Spinal cord (tissue), 10 donors: ENCODE results near the gene MECR. TPM values are rescaled to one million over a fixed set of nuclear protein-coding genes. Genes with fewer than 3 reads are reported as not detected.
A peak's percentile ranks its signal among the peaks of the same experiment; 100 is the strongest.

Source experiments
- DNase-seq, 6 donors: peaks; one replicate each; pipeline versions ENCODE4 v3.0.0 to v3.0.0-alpha.2; 2013 to 2015; ENCODE audit warnings: low spot score in 6 of 6, low read depth in 4 of 6
- H3K27ac ChIP-seq: one replicate; pipeline ENCODE4 v1.5.1; 2013; ENCODE audit warnings: low read depth, low read length, control low read depth
- H3K27me3 ChIP-seq: one replicate; pipeline ENCODE4 v1.6.1; 2013; ENCODE audit warnings: low read length; ENCODE audit not compliant: control insufficient read depth, insufficient read depth
- H3K36me3 ChIP-seq: one replicate; pipeline ENCODE4 v1.6.1; 2013; ENCODE audit warnings: low read length; ENCODE audit not compliant: control insufficient read depth, insufficient read depth
- H3K4me1 ChIP-seq: one replicate; pipeline ENCODE4 v1.6.1; 2013; ENCODE audit warnings: low read length; ENCODE audit not compliant: control insufficient read depth, insufficient read depth
- H3K4me3 ChIP-seq: one replicate; pipeline ENCODE4 v1.5.1; 2013; ENCODE audit warnings: low read depth, low read length, control low read depth
- H3K9me3 ChIP-seq: one replicate; pipeline ENCODE4 v1.6.1; 2013; ENCODE audit warnings: low read length; ENCODE audit not compliant: control insufficient read depth, insufficient read depth
- WGBS: methylation state at CpG from one replicate; pipeline ENCODE4 v1.1.5; 2013; ENCODE audit warnings: missing lambda C conversion rate; ENCODE audit not compliant: insufficient coverage; 5-methylcytosine and 5-hydroxymethylcytosine counted together
- polyA plus RNA-seq, 2 donors: library from polyadenylated mRNA; unstranded; fragments of 120-200 nt; gene quantifications; one replicate each; pipeline ENCODE4 v1.2.1, GENCODE V29; 2013; ENCODE audit not compliant: insufficient read length in 2 of 2
- total RNA-seq, 2 donors: library from RNA; depleted of rRNA in 1 of 2; stranded (reverse); fragments of 120-200 nt in 1 of 2; fragments of >200 nt in 1 of 2; gene quantifications; one replicate each; pipeline versions ENCODE4 v1.2.3 to v1.2.4, GENCODE V29; 2013 to 2014
- donor health status: healthy.

Gene MECR
- total and polyA plus RNA-seq, 4 donors = 22.5 to 43.0 (median 32.3) TPM

GRCh38 chr1:29197590-29197924 lies 33.2 kb downstream of the MECR start:
- Histone ChIP-seq H3K4me3 (no peak overlapping the region), H3K9me3 (no peaks in the 10 kb centered on the region), H3K27me3 (no peaks in the 10 kb centered on the region), H3K36me3 (peaks cover 79% of the 10 kb centered on the region), H3K4me1 (peaks cover 10% of the 10 kb centered on the region), H3K27ac (no peak overlapping the region)
- WGBS = 96% methylated on average over 2 of the region's 2 CpGs
- DNase-seq = peak in 1 of 6 donors; percentile 20

GRCh38 chr1:29196863-29197589 lies 33.7 kb downstream of the MECR start:
- peaks cover 77% of the 10 kb centered on the region for H3K36me3 ChIP-seq
- WGBS = 78% methylated on average over 4 of the region's 7 CpGs

GRCh38 chr1:29195881-29196291 lies 34.8 kb downstream of the MECR start:
- peaks cover 10% of the 10 kb centered on the region for H3K4me1 ChIP-seq
- DNase-seq = peak in 2 of 6 donors; percentile 44 to 58
- H3K27me3 ChIP-seq = no peaks in the 10 kb centered on the region
- no peak overlapping the region for H3K4me3 ChIP-seq
- WGBS = 55% methylated on average over 8 of the region's 8 CpGs
- H3K36me3 ChIP-seq = peaks cover 66% of the 10 kb centered on the region
- H3K27ac ChIP-seq = no peak overlapping the region
- H3K9me3 ChIP-seq = no peaks in the 10 kb centered on the region

More at GRCh38 chr1:29196863-29197589, 33.7 kb downstream of the MECR start:
- H3K4me1 ChIP-seq = peaks cover 10% of the 10 kb centered on the region
- H3K27me3 ChIP-seq = no peaks in the 10 kb centered on the region
- no peaks in the 10 kb centered on the region for H3K9me3 ChIP-seq
- DNase-seq = no peak
- H3K4me3 ChIP-seq = no peak overlapping the region
- no peak overlapping the region for H3K27ac ChIP-seq

GRCh38 chr1:29193879-29194455 lies 36.8 kb downstream of the MECR start:
- Histone ChIP-seq H3K27me3 (no peaks in the 10 kb centered on the region), H3K4me3 (no peak overlapping the region), H3K36me3 (peaks cover 49% of the 10 kb centered on the region), H3K4me1 (peaks cover 10% of the 10 kb centered on the region), H3K27ac (no peak overlapping the region), H3K9me3 (no peaks in the 10 kb centered on the region)
- WGBS = 98% methylated on average over 7 of the region's 8 CpGs
- DNase-seq = no peak

GRCh38 chr1:29190718-29191117 lies 40.0 kb downstream of the MECR start:
- WGBS = 77% methylated on average over 1 of the region's 6 CpGs
- no peaks in the 10 kb centered on the region for H3K27me3 ChIP-seq
- peaks cover 28% of the 10 kb centered on the region for H3K36me3 ChIP-seq
- H3K4me1 ChIP-seq = peaks cover 1% of the 10 kb centered on the region
- DNase-seq = no peak
- H3K27ac ChIP-seq = no peak overlapping the region
- H3K9me3 ChIP-seq = no peaks in the 10 kb centered on the region
- no peak overlapping the region for H3K4me3 ChIP-seq

GRCh38 chr1:29186707-29187106 lies 44.0 kb downstream of the MECR start:
- Histone ChIP-seq H3K36me3 (no peaks in the 10 kb centered on the region), H3K4me1 (peaks cover 5% of the 10 kb centered on the region), H3K27ac (no peak overlapping the region), H3K27me3 (no peaks in the 10 kb centered on the region), H3K9me3 (no peaks in the 10 kb centered on the region), H3K4me3 (no peak overlapping the region)
- WGBS = 25% methylated on average over 1 of the region's 1 CpG
- no peak for DNase-seq

- H3K27ac ChIP-seq = no peak overlapping the region
- H3K4me1 ChIP-seq = peaks cover 6% of the 10 kb centered on the region
- DNase-seq = no peak
- no peak overlapping the region for H3K4me3 ChIP-seq
- H3K27me3 ChIP-seq = no peaks in the 10 kb centered on the region
- no peaks in the 10 kb centered on the region for H3K36me3 ChIP-seq
- no peaks in the 10 kb centered on the region for H3K9me3 ChIP-seq
- 100% methylated on average over 1 of the region's 3 CpGs for WGBS
Observed at GRCh38 chr1:29186252-29186651, 44.5 kb downstream of the MECR start.

- H3K36me3 ChIP-seq = peaks cover 2% of the 10 kb centered on the region
- H3K4me3 ChIP-seq = no peak overlapping the region
- no peak overlapping the region for H3K27ac ChIP-seq
- no peaks in the 10 kb centered on the region for H3K27me3 ChIP-seq
- no peaks in the 10 kb centered on the region for H3K9me3 ChIP-seq
- WGBS = no CpG with 5 or more reads among the region's 1 CpG
- DNase-seq = no peak
- peaks cover 13% of the 10 kb centered on the region for H3K4me1 ChIP-seq
Observed at GRCh38 chr1:29183287-29183686, 47.4 kb downstream of the MECR start.

GRCh38 chr1:29181413-29182225 lies 49.1 kb downstream of the MECR start, which contains the start of gene SRSF4:
Gene SRSF4 (minus strand): TSS chr1:29181900. CDS start chr1:29181752, 148 bp downstream.
- WGBS = under 1% methylated on average over 100 of the region's 100 CpGs
- H3K27me3 ChIP-seq = no peaks in the 10 kb centered on the region
- DNase-seq = peak; percentile 91 to 99 (median 94)
- no peaks in the 10 kb centered on the region for H3K9me3 ChIP-seq
- H3K4me3 ChIP-seq = peak within 1 kb of the TSS; percentile 97
- H3K4me1 ChIP-seq = peaks cover 13% of the 10 kb centered on the region
- H3K36me3 ChIP-seq = peaks cover 4% of the 10 kb centered on the region
- H3K27ac ChIP-seq = peak within 1 kb of the TSS; percentile 100
